Measurements from ENCODE around the gene CDC42SE2.

DNA sequence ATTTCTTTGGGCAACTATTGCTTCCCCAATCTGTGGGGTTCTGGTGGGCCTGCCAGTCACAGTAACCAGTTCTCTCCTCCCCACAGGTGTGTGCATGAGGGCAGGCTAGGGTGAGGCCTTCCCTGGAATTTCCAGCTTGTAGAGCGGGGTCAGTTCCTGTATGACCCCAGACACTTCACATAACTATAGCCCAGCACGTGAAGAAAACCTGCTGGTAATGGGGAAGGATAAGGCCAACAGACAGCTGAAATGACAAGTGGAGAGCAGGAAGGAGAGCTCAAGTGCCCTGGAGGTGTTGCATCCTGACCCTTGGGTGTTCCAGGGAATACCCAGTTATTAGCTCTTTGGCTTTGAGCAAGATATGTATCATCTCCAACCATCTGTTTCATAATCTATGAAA is 142.2 kb downstream of the CDC42SE2 start:
- no peak for TF ChIP-seq POLR2A (IDR thresholded peaks at IDR 0.05; ENCODE audit: extremely low read depth, insufficient read length)
- TF ChIP-seq, protein P1, sequence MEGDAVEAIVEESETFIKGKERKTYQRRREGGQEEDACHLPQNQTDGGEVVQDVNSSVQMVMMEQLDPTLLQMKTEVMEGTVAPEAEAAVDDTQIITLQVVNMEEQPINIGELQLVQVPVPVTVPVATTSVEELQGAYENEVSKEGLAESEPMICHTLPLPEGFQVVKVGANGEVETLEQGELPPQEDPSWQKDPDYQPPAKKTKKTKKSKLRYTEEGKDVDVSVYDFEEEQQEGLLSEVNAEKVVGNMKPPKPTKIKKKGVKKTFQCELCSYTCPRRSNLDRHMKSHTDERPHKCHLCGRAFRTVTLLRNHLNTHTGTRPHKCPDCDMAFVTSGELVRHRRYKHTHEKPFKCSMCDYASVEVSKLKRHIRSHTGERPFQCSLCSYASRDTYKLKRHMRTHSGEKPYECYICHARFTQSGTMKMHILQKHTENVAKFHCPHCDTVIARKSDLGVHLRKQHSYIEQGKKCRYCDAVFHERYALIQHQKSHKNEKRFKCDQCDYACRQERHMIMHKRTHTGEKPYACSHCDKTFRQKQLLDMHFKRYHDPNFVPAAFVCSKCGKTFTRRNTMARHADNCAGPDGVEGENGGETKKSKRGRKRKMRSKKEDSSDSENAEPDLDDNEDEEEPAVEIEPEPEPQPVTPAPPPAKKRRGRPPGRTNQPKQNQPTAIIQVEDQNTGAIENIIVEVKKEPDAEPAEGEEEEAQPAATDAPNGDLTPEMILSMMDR (IDR thresholded peaks at IDR 0.05; ENCODE audit: low read depth, low read length), result no peak

Data from NB4 (cell line).